Skeletal muscle tissue (tissue), 2 donors: ENCODE measurements around the gene HSH2D. TPM values are rescaled to one million over a fixed set of nuclear protein-coding genes. Genes with fewer than 3 reads are reported as not detected.

Source experiments
- small RNA-seq: library from RNA; depleted of rRNA; stranded (forward); fragments of <200 nt; gene quantifications from one replicate; pipeline ENCODE3, GENCODE V24; 2014
- total RNA-seq: library from RNA; depleted of rRNA; stranded (reverse); fragments of >200 nt; gene quantifications from one replicate; pipeline ENCODE4 v1.2.3, GENCODE V29; 2014

Gene HSH2D
- total RNA-seq, 1 donor from 2014 or later, result 0.52 TPM

Small RNA genes lying within 50 kb of the gene (small RNA-seq; reads per million reads assigned to genes)
- not detected for gene RF00017

Other genes with a start within 250 kb of the HSH2D start
- not detected for gene CYP4F2, start 245.6 kb upstream of the HSH2D start, total RNA-seq
- gene CYP4F11, start 209.2 kb upstream of the HSH2D start, total RNA-seq, result not detected
- not detected for gene OR10H4, start 194.7 kb upstream of the HSH2D start, total RNA-seq
- gene TPM4, start 67.2 kb upstream of the HSH2D start, total RNA-seq, result 122 TPM
- gene RAB8A, start 31.8 kb upstream of the HSH2D start, total RNA-seq, result 31.3 TPM
- not detected for gene CIB3, start 29.8 kb downstream of the HSH2D start, total RNA-seq
- gene FAM32A, start 41.7 kb downstream of the HSH2D start, total RNA-seq, result 54.3 TPM
- 12.5 TPM for gene AP1M1, start 54.2 kb downstream of the HSH2D start, total RNA-seq
- gene KLF2, start 181.1 kb downstream of the HSH2D start, total RNA-seq, result 14.1 TPM